ENCODE results near the gene NREP. TPM values are rescaled to one million over a fixed set of nuclear protein-coding genes. Genes with fewer than 3 reads are reported as not detected.

Gene NREP
- total RNA-seq, 3 donors from 2014 or later, result 16.8 to 24.0 (median 18.1) TPM

GRCh38 chr5:111795142-111795541 is 38.1 kb upstream of the NREP start:
- TF ChIP-seq, protein P1, sequence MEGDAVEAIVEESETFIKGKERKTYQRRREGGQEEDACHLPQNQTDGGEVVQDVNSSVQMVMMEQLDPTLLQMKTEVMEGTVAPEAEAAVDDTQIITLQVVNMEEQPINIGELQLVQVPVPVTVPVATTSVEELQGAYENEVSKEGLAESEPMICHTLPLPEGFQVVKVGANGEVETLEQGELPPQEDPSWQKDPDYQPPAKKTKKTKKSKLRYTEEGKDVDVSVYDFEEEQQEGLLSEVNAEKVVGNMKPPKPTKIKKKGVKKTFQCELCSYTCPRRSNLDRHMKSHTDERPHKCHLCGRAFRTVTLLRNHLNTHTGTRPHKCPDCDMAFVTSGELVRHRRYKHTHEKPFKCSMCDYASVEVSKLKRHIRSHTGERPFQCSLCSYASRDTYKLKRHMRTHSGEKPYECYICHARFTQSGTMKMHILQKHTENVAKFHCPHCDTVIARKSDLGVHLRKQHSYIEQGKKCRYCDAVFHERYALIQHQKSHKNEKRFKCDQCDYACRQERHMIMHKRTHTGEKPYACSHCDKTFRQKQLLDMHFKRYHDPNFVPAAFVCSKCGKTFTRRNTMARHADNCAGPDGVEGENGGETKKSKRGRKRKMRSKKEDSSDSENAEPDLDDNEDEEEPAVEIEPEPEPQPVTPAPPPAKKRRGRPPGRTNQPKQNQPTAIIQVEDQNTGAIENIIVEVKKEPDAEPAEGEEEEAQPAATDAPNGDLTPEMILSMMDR (IDR thresholded peaks at IDR 0.05), result no peak

DNA sequence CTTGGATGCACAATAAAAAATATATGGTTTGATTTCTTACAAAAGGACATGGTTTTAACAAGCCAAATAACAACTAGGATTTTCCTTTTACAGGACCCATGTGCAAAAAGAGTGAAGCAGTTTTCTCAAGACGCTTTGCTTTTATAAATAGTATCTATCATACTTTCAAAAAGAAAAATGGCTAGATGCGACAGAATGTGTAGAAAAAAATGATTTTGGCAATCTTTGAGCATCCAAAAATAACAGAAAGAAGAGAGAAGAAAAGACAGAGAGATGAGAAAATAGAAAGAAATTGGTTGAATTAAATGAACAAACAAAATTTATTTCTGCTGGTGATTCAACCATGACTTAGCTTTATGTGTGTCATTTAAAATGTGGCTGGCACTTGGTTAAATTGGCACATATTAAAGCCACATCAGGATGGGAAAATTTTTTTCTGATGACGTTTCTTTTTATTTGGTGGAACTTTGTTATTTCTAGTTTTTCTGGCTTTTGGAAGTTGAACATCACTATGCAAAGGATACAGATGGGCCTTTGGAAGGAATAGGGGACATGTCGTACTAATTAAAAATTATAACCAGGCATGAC is 35.6 kb upstream of the NREP start:
- intact Hi-C loops (cut with DNase I, micrococcal nuclease), result no loop called here

More at GRCh38 chr5:111795142-111795541, 38.1 kb upstream of the NREP start:
- no peak for DNase-seq
- no peaks in the 10 kb centered on the region for H3K36me3 ChIP-seq (ENCODE audit: low read depth)
- no peak overlapping the region for H3K4me3 ChIP-seq
- ATAC-seq, result no peak
- H3K9me3 ChIP-seq, result no peaks in the 10 kb centered on the region
- no peaks in the 10 kb centered on the region for H3K4me1 ChIP-seq (ENCODE audit: low read depth)
- intact Hi-C loops (cut with DNase I, micrococcal nuclease), result no loop called here

GRCh38 chr5:111790295-111790694 is 33.3 kb upstream of the NREP start:
- intact Hi-C loops (cut with DNase I, micrococcal nuclease), result no loop called here
- Histone ChIP-seq H3K36me3 (ENCODE audit: low read depth) (no peaks in the 10 kb centered on the region), H3K9me3 (no peaks in the 10 kb centered on the region), H3K4me3 (no peak overlapping the region), H3K4me1 (ENCODE audit: low read depth) (no peaks in the 10 kb centered on the region)
- ATAC-seq (no peak), DNase-seq (no peak)
- TF ChIP-seq, protein P1 (IDR thresholded peaks at IDR 0.05), result no peak

More for the DNA sequence above, 35.6 kb upstream of the NREP start:
- ATAC-seq, result no peak
- TF ChIP-seq, protein P1 (IDR thresholded peaks at IDR 0.05), result no peak
- DNase-seq, result no peak
- H3K9me3 ChIP-seq, result no peaks in the 10 kb centered on the region
- H3K4me3 ChIP-seq, result no peak overlapping the region
- H3K4me1 ChIP-seq (ENCODE audit: low read depth), result no peaks in the 10 kb centered on the region
- no peaks in the 10 kb centered on the region for H3K36me3 ChIP-seq (ENCODE audit: low read depth)

GRCh38 chr5:111787006-111787405 is 30.0 kb upstream of the NREP start:
- Histone ChIP-seq H3K4me1 (ENCODE audit: low read depth) (no peaks in the 10 kb centered on the region), H3K36me3 (ENCODE audit: low read depth) (no peaks in the 10 kb centered on the region), H3K9me3 (no peaks in the 10 kb centered on the region), H3K4me3 (no peak overlapping the region)
- TF ChIP-seq, protein P1 (IDR thresholded peaks at IDR 0.05), result no peak
- DNase-seq (no peak), ATAC-seq (no peak)
- intact Hi-C loops (cut with DNase I, micrococcal nuclease), result no loop called here

DNA sequence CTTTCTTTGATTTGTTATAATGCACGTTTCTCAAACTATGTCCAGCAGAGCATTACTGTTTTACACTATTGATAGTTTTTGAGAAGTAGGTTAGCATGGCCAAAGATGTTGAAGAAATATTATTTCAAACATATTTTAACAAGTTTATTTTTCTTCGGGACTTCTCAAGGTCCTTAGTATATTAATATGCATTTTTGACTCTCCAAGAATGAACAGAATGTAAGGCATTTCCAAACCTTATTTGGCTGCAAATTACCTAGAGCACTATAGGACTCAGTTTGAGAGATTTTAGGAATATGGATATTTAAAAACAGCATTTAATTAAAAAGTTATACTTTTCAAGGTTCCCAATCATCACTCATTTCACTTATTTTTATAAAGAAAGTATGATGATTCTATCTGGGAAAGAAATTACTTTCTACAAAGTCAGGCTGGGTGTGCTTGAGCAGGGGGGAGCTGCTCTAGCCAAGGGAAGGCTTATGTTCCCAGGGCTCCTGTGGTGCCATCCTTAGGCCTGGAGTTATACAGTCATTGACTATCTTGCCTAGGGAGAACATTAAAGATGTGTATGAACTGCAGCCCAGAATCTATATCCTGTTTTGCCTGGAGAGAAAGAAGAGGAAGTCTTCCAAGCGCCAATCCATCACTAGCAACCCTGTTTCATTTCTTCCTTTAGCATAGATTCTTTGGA is 27.6 kb upstream of the NREP start:
- H3K36me3 ChIP-seq (ENCODE audit: low read depth), result no peaks in the 10 kb centered on the region
- no peak overlapping the region for H3K4me3 ChIP-seq
- no peaks in the 10 kb centered on the region for H3K4me1 ChIP-seq (ENCODE audit: low read depth)
- DNase-seq, result no peak
- no peak for ATAC-seq
- intact Hi-C loops (cut with DNase I, micrococcal nuclease), result no loop called here
- TF ChIP-seq, protein P1 (IDR thresholded peaks at IDR 0.05), result no peak
- H3K9me3 ChIP-seq, result no peaks in the 10 kb centered on the region

Data from mucosa of descending colon (tissue), 3 donors.